Sigmoid colon (tissue), 7 donors: ENCODE data around the gene CLTCL1. TPM values are rescaled to one million over a fixed set of nuclear protein-coding genes. Genes with fewer than 3 reads are reported as not detected.

Experiments
- DNase-seq: peaks from one replicate; pipeline ENCODE4 v3.0.0-alpha.2; 2019
- H3K27ac ChIP-seq, 4 donors: fragments of 200-600 bp; sonication (generic); one replicate each; pipeline ENCODE4 v1.5.1; 2016 to 2019; ENCODE audit warnings: mild to moderate bottlenecking in 1 of 4
- H3K27me3 ChIP-seq, 3 donors: fragments of 200-600 bp; sonication (generic); one replicate each; pipeline ENCODE4 v1.5.1; 2019; ENCODE audit warnings: mild to moderate bottlenecking in 1 of 3
- H3K36me3 ChIP-seq, 4 donors: fragments of 200-600 bp; sonication (generic); one replicate each; pipeline ENCODE4 v1.5.1; 2016 to 2019
- H3K4me1 ChIP-seq, 4 donors: fragments of 200-600 bp; sonication (generic); one replicate each; pipeline ENCODE4 v1.5.1; 2017 to 2019
- H3K4me3 ChIP-seq, 4 donors: fragments of 200-600 bp; sonication (generic); one replicate each; pipeline ENCODE4 v1.5.1; 2017 to 2019; ENCODE audit warnings: mild to moderate bottlenecking in 2 of 4, moderate library complexity in 1 of 4
- H3K9me3 ChIP-seq, 4 donors: fragments of 200-600 bp in 3 of 4; sonication (generic) in 3 of 4; one replicate each; pipeline versions ENCODE4 v1.5.1 to v1.6.1; 2013 to 2019
- EP300 ChIP-seq, 4 donors: sonication (generic); formaldehyde crosslinking; IDR thresholded peaks; one replicate each; pipeline ENCODE4 v1.6.1; 2017; ENCODE audit warnings: antibody characterized with exemption in 4 of 4
- POLR2A ChIP-seq, 2 donors: fragments of 450-650 bp; IDR thresholded peaks; one replicate each; pipeline ENCODE4 v1.6.1; 2016; ENCODE audit warnings: antibody characterized with exemption in 2 of 2, mild to moderate bottlenecking in 2 of 2, moderate library complexity in 2 of 2
- POLR2AphosphoS5 ChIP-seq, 4 donors: sonication (generic); formaldehyde crosslinking; IDR thresholded peaks; one replicate each; pipeline ENCODE4 v1.6.1; 2017; ENCODE audit warnings: antibody characterized with exemption in 4 of 4
- WGBS, 2 donors: extraction: QIAGEN DNeasy Blood & Tissue Kit; methylation state at CpG; one replicate each; pipeline ENCODE4 v1.1.7; 2013; 5-methylcytosine and 5-hydroxymethylcytosine counted together
- intact Hi-C: fragments of 100-400 bp; cut with DNase I; formaldehyde crosslinking; loops from one replicate; pipeline ENCODE4 v1.15.1; 2023
- polyA plus RNA-seq, 3 donors: library from polyadenylated mRNA; stranded (reverse); fragments of 200-250 nt; gene quantifications; one replicate each; pipeline ENCODE4 v1.2.3, GENCODE V29; 2013
- total RNA-seq, 4 donors: library from RNA; depleted of rRNA; stranded (reverse); fragments of >200 nt; gene quantifications; one replicate each; pipeline ENCODE4 v1.1.0, GENCODE V29; 2016
- TF ChIP-seq, protein P1 (sequence below), 4 experiments: fragments of 450-650 bp in 3 of 4; fragments of 200-600 bp in 1 of 4; IDR thresholded peaks; one replicate each; pipeline ENCODE4 v1.5.1; 2016 to 2019; ENCODE audit warnings: antibody characterized with exemption in 4 of 4, mild to moderate bottlenecking in 3 of 4, moderate library complexity in 2 of 4
- donor health status: healthy with polysubstance abuse.
- donor health status: Bipolar disorder and iron deficiency.
- donor health status: healthy.

Gene CLTCL1
- total and polyA plus RNA-seq, 7 donors, result 0.92 to 5.0 (median 2.4) TPM

DNA sequence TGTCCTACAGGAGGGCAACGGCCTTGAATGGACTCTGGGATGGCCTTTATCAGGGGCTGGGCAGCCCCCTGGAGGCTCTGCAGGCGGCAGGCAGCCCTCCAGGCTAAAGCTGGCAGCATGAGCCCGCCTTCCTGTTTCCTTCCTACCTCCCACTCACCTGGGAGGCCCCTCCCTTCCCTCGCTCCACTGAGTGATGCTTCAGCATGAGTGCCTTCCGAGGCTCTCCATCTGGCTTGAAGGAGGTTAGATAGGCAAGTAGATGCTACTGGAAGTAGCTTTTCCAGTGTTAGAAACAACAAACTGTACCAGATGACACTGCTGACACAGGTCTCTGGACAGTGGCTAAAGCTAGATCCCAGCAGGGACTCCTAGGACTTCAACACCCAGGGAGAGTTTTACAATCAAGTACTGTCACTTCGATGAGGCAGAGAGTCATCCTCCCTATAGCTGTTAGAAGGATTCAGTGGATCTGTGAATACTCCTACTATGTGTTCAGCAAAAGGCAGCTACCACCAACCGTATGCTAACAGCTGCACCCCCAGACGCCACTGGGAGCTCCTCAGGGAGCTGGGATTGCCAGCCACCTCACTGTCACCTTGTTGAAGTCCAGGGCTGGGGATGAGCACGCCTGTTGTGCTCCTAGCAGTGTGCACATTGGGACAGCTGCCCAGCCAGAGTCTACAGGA lies 108.9 kb downstream of the CLTCL1 start:
- intact Hi-C loops, result no loop called here
- H3K4me1 ChIP-seq, result peaks cover 0 to 16% (median 10%) of the 10 kb centered on the region in 4 donors
- no peaks in the 10 kb centered on the region for H3K9me3 ChIP-seq
- TF ChIP-seq POLR2A (IDR thresholded peaks at IDR 0.05) (no peak), POLR2AphosphoS5 (IDR thresholded peaks at IDR 0.05) (no peak), EP300 (IDR thresholded peaks at IDR 0.05) (no peak)
- TF ChIP-seq, protein P1, sequence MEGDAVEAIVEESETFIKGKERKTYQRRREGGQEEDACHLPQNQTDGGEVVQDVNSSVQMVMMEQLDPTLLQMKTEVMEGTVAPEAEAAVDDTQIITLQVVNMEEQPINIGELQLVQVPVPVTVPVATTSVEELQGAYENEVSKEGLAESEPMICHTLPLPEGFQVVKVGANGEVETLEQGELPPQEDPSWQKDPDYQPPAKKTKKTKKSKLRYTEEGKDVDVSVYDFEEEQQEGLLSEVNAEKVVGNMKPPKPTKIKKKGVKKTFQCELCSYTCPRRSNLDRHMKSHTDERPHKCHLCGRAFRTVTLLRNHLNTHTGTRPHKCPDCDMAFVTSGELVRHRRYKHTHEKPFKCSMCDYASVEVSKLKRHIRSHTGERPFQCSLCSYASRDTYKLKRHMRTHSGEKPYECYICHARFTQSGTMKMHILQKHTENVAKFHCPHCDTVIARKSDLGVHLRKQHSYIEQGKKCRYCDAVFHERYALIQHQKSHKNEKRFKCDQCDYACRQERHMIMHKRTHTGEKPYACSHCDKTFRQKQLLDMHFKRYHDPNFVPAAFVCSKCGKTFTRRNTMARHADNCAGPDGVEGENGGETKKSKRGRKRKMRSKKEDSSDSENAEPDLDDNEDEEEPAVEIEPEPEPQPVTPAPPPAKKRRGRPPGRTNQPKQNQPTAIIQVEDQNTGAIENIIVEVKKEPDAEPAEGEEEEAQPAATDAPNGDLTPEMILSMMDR (IDR thresholded peaks at IDR 0.05), result no peak
- peaks cover 0 to 3% (median 0%) of the 10 kb centered on the region in 4 donors for H3K36me3 ChIP-seq
- H3K4me3 ChIP-seq, result no peak overlapping the region
- DNase-seq, result no peak
- WGBS, 2 donors, result 71 to 85% methylated on average over 9 of the region's 9 CpGs
- H3K27ac ChIP-seq, result no peak overlapping the region
- no peaks in the 10 kb centered on the region for H3K27me3 ChIP-seq

DNA sequence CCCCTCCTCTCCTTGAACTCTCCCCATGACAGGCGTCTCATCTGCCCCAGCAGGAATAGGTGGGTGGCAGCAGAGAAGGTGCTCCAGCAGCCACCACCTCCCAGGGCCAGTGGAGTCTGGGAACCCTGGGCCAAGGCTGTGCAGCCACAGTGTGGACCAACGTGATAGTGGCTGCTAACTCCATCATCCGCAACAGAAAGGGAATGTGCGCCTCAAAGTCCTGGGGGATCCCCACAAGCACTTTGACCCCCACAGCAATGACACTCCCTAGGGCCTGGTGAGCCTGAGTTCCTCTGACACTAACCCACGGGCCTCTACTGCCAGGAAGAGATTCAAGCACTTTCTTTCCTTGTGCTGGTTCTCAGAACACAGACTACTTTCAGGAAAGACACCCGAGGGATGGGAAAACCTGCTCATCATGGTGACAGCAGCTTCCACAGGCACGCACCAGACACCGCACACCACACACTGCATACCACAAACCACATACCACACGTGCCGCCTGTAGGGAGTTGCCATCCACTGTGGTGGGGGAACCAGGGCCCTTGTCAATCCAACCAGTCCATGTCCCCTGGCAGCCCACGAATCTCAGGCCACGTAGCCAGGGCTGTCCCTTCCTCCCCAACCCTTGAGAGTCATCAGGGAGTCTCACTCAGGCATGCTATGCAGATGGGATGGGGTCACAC lies 109.6 kb downstream of the CLTCL1 start:
- Histone ChIP-seq H3K9me3 (no peaks in the 10 kb centered on the region), H3K36me3 (no peaks in the 10 kb centered on the region), H3K27ac (no peak overlapping the region), H3K4me3 (no peak overlapping the region), H3K4me1 (peaks cover 0 to 23% (median 17%) of the 10 kb centered on the region in 4 donors), H3K27me3 (no peaks in the 10 kb centered on the region)
- 64 to 81% methylated on average over 12 of the region's 12 CpGs for WGBS, 2 donors
- no peak for DNase-seq
- intact Hi-C loops, result no loop called here
- no peak for TF ChIP-seq POLR2AphosphoS5 (IDR thresholded peaks at IDR 0.05)
- TF ChIP-seq POLR2A (IDR thresholded peaks at IDR 0.05), result no peak
- TF ChIP-seq, protein P1 (IDR thresholded peaks at IDR 0.05), result no peak
- TF ChIP-seq EP300 (IDR thresholded peaks at IDR 0.05), result no peak

DNA sequence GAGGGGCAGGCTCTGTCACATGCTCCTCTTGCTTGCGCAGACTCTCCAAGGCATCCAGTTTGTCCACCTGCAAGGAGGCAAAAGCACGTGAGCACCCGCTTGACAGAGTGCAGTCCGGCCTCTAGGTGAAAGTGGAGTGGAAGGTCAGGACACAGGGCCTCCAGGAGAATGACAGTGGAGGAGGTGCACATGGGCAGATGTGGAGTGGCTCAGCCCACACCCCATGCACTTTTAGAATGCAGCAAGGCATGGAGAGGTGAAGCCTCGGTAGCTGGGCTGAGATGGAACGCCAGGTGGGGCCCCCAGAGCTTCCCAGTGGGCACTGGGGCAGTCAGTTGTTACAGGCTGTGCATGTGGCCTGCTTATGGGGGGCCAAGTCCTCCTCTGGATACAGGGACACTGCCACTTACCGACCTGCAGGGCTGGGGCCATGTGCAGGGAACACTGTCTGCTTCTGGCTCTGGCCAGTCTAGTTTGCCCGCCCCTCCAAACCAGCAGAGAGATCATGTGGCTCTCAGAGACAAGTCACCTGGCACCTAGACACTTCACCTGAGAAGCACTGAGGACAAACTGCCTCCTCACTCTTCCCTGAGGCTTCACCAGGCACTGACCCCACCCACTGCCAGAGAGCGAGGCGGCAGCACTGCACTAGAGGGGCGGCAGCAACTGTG lies 110.6 kb downstream of the CLTCL1 start:
- H3K4me3 ChIP-seq, result no peak overlapping the region
- no peak for DNase-seq
- no peak overlapping the region for H3K27ac ChIP-seq
- WGBS, 2 donors, result 92% methylated on average over 11 of the region's 11 CpGs
- H3K9me3 ChIP-seq, result no peaks in the 10 kb centered on the region
- H3K27me3 ChIP-seq, result no peaks in the 10 kb centered on the region
- no peaks in the 10 kb centered on the region for H3K36me3 ChIP-seq
- intact Hi-C loops, result no loop called here
- peaks cover 0 to 28% (median 22%) of the 10 kb centered on the region in 4 donors for H3K4me1 ChIP-seq
- no peak for TF ChIP-seq POLR2AphosphoS5 (IDR thresholded peaks at IDR 0.05)
- TF ChIP-seq POLR2A (IDR thresholded peaks at IDR 0.05), result no peak
- TF ChIP-seq, protein P1 (IDR thresholded peaks at IDR 0.05), result no peak
- no peak for TF ChIP-seq EP300 (IDR thresholded peaks at IDR 0.05)

DNA sequence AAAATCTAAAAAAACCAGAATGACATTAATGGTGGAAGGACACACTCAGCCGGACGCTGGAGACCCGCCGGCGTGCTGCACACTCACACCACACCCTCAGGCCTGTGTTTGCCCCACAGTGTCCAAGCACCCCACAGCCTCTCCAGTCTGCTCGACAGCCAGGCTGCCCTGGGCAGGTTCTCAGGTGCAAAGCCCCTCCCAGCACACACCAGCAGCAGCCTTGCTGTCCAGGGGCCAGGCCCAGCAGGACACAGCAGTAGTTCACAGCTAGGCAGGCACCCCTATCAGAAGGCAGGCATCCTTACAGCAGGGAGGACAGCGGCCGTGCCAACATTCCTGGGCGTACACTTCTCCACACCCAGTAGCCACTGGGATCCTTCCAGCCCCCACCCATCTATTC lies 111.3 kb downstream of the CLTCL1 start:
- intact Hi-C loops, result no loop called here
- WGBS, 2 donors, result 90 to 94% methylated on average over 9 of the region's 9 CpGs
- peaks cover 0 to 28% (median 22%) of the 10 kb centered on the region in 4 donors for H3K4me1 ChIP-seq
- H3K27ac ChIP-seq, result peak overlapping the region in 2 of 4 donors; percentile 95 to 96
- no peak for DNase-seq
- TF ChIP-seq, protein P1 (IDR thresholded peaks at IDR 0.05), result no peak
- TF ChIP-seq POLR2AphosphoS5 (IDR thresholded peaks at IDR 0.05) (no peak), EP300 (IDR thresholded peaks at IDR 0.05) (no peak), POLR2A (IDR thresholded peaks at IDR 0.05) (no peak)
- H3K36me3 ChIP-seq, result no peaks in the 10 kb centered on the region
- H3K27me3 ChIP-seq, result no peaks in the 10 kb centered on the region
- no peaks in the 10 kb centered on the region for H3K9me3 ChIP-seq
- no peak overlapping the region for H3K4me3 ChIP-seq
